Pancreas (tissue), 10 donors: ENCODE results near the gene FCN3. TPM values are rescaled to one million over a fixed set of nuclear protein-coding genes. Genes with fewer than 3 reads are reported as not detected.
A peak's percentile ranks its signal among the peaks of the same experiment; 100 is the strongest.

Source experiments
- ATAC-seq, 4 donors: fragments of 200-7000 bp; cut with Tn5 transposase; one replicate each; pipeline versions ENCODE4 v1.8.0 to v1.9.1; 2020; ENCODE audit warnings: mild to moderate bottlenecking in 4 of 4, moderate library complexity in 4 of 4
- DNase-seq, 6 donors: peaks; one replicate each; pipeline ENCODE4 v3.0.0-alpha.2; 2020
- FAIRE-seq: peaks from 2 replicates; lab custom pipeline; 2012; peaks lifted over from hg19 to GRCh38; lab: Jason Lieb, UNC
- H3K27ac ChIP-seq, 4 donors: fragments of 200-600 bp; sonication (generic); 1 replicate in 3 of 4; 2 replicates in 1 of 4; pipeline versions ENCODE4 v1.5.0 to v1.8.0; 2020
- H3K27me3 ChIP-seq, 4 donors: fragments of 200-600 bp; one replicate each; pipeline ENCODE4 v1.8.0; 2021
- H3K36me3 ChIP-seq, 3 donors: fragments of 200-600 bp; sonication (generic) in 1 of 3; one replicate each; pipeline versions ENCODE4 v1.5.0 to v1.8.0; 2020 to 2021
- H3K4me1 ChIP-seq, 3 donors: fragments of 200-600 bp; one replicate each; pipeline ENCODE4 v1.8.0; 2021
- H3K4me3 ChIP-seq, 4 donors: fragments of 200-600 bp; sonication (generic) in 2 of 4; one replicate each; pipeline versions ENCODE4 v1.5.0 to v1.8.0; 2020 to 2021
- H3K9me3 ChIP-seq, 4 donors: fragments of 200-600 bp; one replicate each; pipeline ENCODE4 v1.8.0; 2021
- WGBS, 2 donors: extraction: QIAGEN DNeasy Blood & Tissue Kit; methylation state at CpG; one replicate each; pipeline ENCODE4 v1.1.7; 2013; 5-methylcytosine and 5-hydroxymethylcytosine counted together
- intact Hi-C, 3 donors: fragments of 100-400 bp; cut with DNase I; formaldehyde crosslinking; loops; one replicate each; pipeline versions ENCODE4 v1.11.1 to v1.14.2; 2022
- polyA plus RNA-seq, 2 donors: library from polyadenylated mRNA; stranded (reverse); fragments of 200-250 nt; gene quantifications; one replicate each; pipeline ENCODE4 v1.2.3, GENCODE V29; 2013
- total RNA-seq, 6 donors: library from RNA; stranded (reverse); fragmentation: NEBNext Ultra II Directional in 4 of 6; extraction: Animal tissue kit (Norgen Biotek cat#: 25700) in 4 of 6; gene quantifications; one replicate each; pipeline versions ENCODE4 v1.2.1 to v1.2.4, GENCODE V29; 2021 to 2023
- TF ChIP-seq, protein P1 (sequence below), 4 donors: fragments of 200-600 bp; sonication (generic) in 3 of 4; IDR thresholded peaks; one replicate each; pipeline versions ENCODE4 v1.5.0 to v1.8.0; 2021; ENCODE audit warnings: antibody characterized with exemption in 4 of 4
- donor health status: healthy with polysubstance abuse.
- donor health status: DM: no; HTN: no; CAD: no; lungs with moderate emphysema.
- donor health status: DM: no; HTN: no; CAD: no.
- donor health status: control.
- donor health status: control.
- donor health status: Bipolar disorder and iron deficiency.
- donor health status: DM: yes; HTN: yes; CAD: no.
- donor health status: DM: no; HTN: no; CAD: no.
- donor health status: DM: no; HTN: no; CAD: no.
- donor health status: DM: yes; HTN: yes; CAD: no.

Gene FCN3
- total and polyA plus RNA-seq, 8 donors = 0.39 to 19.7 (median 3.7) TPM

GRCh38 chr1:27381969-27382762 lies 7.5 kb upstream of the FCN3 start:
- Histone ChIP-seq H3K27ac (no peak overlapping the region), H3K4me3 (no peak overlapping the region), H3K9me3 (no peaks in the 10 kb centered on the region), H3K36me3 (no peaks in the 10 kb centered on the region), H3K4me1 (no peaks in the 10 kb centered on the region), H3K27me3 (no peaks in the 10 kb centered on the region)
- TF ChIP-seq, protein P1, sequence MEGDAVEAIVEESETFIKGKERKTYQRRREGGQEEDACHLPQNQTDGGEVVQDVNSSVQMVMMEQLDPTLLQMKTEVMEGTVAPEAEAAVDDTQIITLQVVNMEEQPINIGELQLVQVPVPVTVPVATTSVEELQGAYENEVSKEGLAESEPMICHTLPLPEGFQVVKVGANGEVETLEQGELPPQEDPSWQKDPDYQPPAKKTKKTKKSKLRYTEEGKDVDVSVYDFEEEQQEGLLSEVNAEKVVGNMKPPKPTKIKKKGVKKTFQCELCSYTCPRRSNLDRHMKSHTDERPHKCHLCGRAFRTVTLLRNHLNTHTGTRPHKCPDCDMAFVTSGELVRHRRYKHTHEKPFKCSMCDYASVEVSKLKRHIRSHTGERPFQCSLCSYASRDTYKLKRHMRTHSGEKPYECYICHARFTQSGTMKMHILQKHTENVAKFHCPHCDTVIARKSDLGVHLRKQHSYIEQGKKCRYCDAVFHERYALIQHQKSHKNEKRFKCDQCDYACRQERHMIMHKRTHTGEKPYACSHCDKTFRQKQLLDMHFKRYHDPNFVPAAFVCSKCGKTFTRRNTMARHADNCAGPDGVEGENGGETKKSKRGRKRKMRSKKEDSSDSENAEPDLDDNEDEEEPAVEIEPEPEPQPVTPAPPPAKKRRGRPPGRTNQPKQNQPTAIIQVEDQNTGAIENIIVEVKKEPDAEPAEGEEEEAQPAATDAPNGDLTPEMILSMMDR (IDR thresholded peaks at IDR 0.05) = no peak
- DNase-seq (peak in 2 of 6 donors; percentile 28 to 64), ATAC-seq (no peak), FAIRE-seq (no peak)
- WGBS, 2 donors = 80% methylated on average over 17 to 18 of the region's 18 CpGs
- intact Hi-C loops = loop anchor here in 1 of 3 donors (10.0 kb wide), 1 partner anchor 47 kb away; no protein-coding TSS in a partner anchor

DNA sequence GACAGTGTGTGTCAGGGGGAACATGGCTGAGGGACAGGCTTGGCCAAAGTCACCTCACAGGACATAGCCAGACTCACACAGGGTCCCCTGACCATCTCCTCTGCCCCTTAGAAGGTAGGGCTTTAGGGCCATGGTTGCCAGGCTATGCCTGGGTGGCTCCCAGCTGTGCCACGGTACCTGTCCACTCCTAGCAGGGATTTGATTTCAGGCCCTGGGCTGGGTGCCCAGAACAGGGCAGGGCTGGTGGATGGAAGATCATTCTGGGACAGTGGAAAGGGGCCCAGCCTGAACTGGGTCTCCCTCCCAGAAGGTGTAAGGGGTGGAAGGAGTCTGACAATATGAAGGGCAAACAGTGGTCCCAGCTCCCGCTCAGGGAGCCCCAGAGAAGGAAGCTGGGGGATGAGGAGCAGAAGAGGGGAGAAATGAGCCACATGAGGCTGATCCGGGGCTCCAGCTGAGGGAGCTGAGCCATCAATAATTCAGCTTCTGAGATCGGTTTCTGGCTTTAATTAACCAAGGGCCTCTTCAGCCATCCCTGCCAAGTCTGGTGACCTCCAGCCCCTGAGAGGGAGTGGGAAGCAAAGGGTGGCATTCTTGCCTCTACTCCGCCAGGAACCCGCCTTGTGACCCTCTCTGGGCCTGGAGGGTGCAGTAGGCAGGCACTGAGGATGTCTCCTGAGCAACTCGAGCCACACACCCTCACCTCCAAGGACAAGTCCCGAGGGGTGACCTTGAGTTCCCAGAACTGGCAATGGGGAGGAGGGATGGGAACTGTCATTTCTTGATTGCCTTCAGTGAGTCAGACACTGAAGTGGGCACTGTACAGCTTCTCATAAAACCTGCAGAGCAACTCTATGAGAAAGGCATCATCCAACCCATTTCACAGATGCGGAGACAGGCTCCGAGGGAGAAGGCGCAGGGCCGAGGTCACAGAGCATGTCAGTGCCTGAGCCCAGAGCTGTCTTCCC lies 6.4 kb upstream of the FCN3 start:
- FAIRE-seq = no peak
- 67 to 70% methylated on average over 12 of the region's 12 CpGs for WGBS, 2 donors
- no peaks in the 10 kb centered on the region for H3K36me3 ChIP-seq
- H3K27ac ChIP-seq = no peak overlapping the region
- DNase-seq = peak in 1 of 6 donors; percentile 29
- intact Hi-C loops = loop anchor here in 1 of 3 donors (10.0 kb wide), 1 partner anchor 46 kb away; no protein-coding TSS in a partner anchor
- no peaks in the 10 kb centered on the region for H3K27me3 ChIP-seq
- no peaks in the 10 kb centered on the region for H3K9me3 ChIP-seq
- ATAC-seq = no peak
- no peak overlapping the region for H3K4me3 ChIP-seq
- TF ChIP-seq, protein P1 (IDR thresholded peaks at IDR 0.05) = no peak
- H3K4me1 ChIP-seq = no peaks in the 10 kb centered on the region

DNA sequence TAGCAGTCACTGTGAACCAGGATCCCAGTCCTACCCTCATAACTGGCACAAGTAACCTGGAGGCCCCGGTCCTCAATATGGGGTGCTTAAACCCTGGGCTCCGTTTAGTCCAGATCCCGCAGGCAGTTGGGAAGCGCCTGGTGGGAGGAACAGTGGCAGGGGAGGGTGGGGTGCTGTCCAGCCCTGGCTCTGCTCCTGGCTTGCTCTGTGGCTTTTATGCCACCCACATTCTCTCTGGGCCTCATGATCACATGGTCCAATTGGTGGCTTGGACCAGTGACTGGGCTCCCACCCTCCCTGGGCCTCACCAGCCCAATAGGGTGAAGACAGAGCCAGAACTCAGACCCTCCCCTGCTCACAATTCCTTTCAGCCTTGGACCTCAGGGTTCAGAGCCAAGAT lies 5.6 kb upstream of the FCN3 start:
- no peaks in the 10 kb centered on the region for H3K9me3 ChIP-seq
- TF ChIP-seq, protein P1 (IDR thresholded peaks at IDR 0.05) = no peak
- FAIRE-seq (no peak), ATAC-seq (no peak), DNase-seq (peak in 1 of 6 donors; percentile 13)
- no peaks in the 10 kb centered on the region for H3K4me1 ChIP-seq
- no peak overlapping the region for H3K27ac ChIP-seq
- H3K4me3 ChIP-seq = no peak overlapping the region
- intact Hi-C loops = loop anchor here in 1 of 3 donors (10.0 kb wide), 1 partner anchor 45 kb away; no protein-coding TSS in a partner anchor
- no peaks in the 10 kb centered on the region for H3K36me3 ChIP-seq
- H3K27me3 ChIP-seq = no peaks in the 10 kb centered on the region
- 90 to 94% methylated on average over 4 of the region's 4 CpGs for WGBS, 2 donors

GRCh38 chr1:27379564-27380122 lies 5.0 kb upstream of the FCN3 start:
- WGBS, 2 donors = 79 to 81% methylated on average over 11 of the region's 11 CpGs
- DNase-seq (no peak), FAIRE-seq (no peak), ATAC-seq (no peak)
- intact Hi-C loops = loop anchor here in 1 of 3 donors (10.0 kb wide), 1 partner anchor 45 kb away; no protein-coding TSS in a partner anchor
- Histone ChIP-seq H3K36me3 (no peaks in the 10 kb centered on the region), H3K4me1 (no peaks in the 10 kb centered on the region), H3K4me3 (no peak overlapping the region), H3K27me3 (no peaks in the 10 kb centered on the region), H3K9me3 (no peaks in the 10 kb centered on the region), H3K27ac (no peak overlapping the region)
- TF ChIP-seq, protein P1 (IDR thresholded peaks at IDR 0.05) = no peak
